ENCODE data around the gene CAMSAP3.

DNA sequence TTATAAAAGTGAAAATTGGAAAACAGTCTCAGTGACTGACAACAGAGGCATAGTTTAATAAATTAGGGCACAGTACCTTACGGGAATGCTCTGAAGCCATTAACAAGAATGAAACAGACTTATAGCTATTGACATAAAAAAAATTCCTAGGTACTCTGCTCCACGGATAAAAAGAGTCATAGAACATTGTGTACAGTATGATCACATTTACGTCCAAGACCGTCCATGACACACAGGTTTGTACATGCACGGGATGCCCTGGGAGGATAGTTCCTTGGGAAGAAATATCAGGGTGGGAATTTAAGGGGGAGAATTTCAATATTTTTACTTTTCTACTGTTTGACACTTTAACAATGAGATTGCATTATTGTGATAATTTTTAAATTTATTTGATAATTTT lies 24.9 kb upstream of the CAMSAP3 start:
- TF ChIP-seq POLR2A (IDR thresholded peaks at IDR 0.05): no peak
- TF ChIP-seq, protein P1, sequence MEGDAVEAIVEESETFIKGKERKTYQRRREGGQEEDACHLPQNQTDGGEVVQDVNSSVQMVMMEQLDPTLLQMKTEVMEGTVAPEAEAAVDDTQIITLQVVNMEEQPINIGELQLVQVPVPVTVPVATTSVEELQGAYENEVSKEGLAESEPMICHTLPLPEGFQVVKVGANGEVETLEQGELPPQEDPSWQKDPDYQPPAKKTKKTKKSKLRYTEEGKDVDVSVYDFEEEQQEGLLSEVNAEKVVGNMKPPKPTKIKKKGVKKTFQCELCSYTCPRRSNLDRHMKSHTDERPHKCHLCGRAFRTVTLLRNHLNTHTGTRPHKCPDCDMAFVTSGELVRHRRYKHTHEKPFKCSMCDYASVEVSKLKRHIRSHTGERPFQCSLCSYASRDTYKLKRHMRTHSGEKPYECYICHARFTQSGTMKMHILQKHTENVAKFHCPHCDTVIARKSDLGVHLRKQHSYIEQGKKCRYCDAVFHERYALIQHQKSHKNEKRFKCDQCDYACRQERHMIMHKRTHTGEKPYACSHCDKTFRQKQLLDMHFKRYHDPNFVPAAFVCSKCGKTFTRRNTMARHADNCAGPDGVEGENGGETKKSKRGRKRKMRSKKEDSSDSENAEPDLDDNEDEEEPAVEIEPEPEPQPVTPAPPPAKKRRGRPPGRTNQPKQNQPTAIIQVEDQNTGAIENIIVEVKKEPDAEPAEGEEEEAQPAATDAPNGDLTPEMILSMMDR (IDR thresholded peaks at IDR 0.05): no peak
- TF ChIP-seq POLR2AphosphoS5 (IDR thresholded peaks at IDR 0.05): no peak

Measured in prostate gland (tissue), 2 donors.